Activated CD8-positive, alpha-beta T cell treated with anti-CD3 and anti-CD28 coated beads, Interleukin-2, amount 10 ng/mL, durations not matched to agents 7 days and 5 days (primary cell): ENCODE data around the gene ADGRD1. TPM values are rescaled to one million over a fixed set of nuclear protein-coding genes. Genes with fewer than 3 reads are reported as not detected.

ENCODE experiments used
- ATAC-seq: fragments of 150-1000 bp; cut with Tn5 transposase; one replicate; pipeline ENCODE4 v1.10.0; 2021; ENCODE audit warnings: moderate library complexity
- CTCF ChIA-PET: fragments of 350-600 bp; sonication (Branson Sonifier 250); formaldehyde crosslinking; loops from one replicate; lab custom pipeline; 2021; ENCODE audit warnings: antibody characterized with exemption; lab: Charles Lee
- POLR2A ChIA-PET: fragments of 350-600 bp; sonication (Branson Sonifier 250); formaldehyde crosslinking; loops from one replicate; lab custom pipeline; 2021; ENCODE audit warnings: antibody characterized with exemption; lab: Charles Lee
- DNase-seq: peaks from one replicate; pipeline ENCODE4 v3.0.0-alpha.2; 2020
- H3K27ac Mint-ChIP-seq: one replicate; pipeline ENCODE4 v1.8.0; 2021; ENCODE audit warnings: mild to moderate bottlenecking, mixed read lengths
- H3K27me3 Mint-ChIP-seq: one replicate; pipeline ENCODE4 v1.8.0; 2021; ENCODE audit warnings: low read depth, mixed read lengths
- H3K36me3 Mint-ChIP-seq: one replicate; pipeline ENCODE4 v1.8.0; 2021; ENCODE audit warnings: low read depth, mixed read lengths
- H3K4me1 Mint-ChIP-seq: one replicate; pipeline ENCODE4 v1.8.0; 2021; ENCODE audit warnings: low read depth, mixed read lengths
- H3K4me3 Mint-ChIP-seq: one replicate; pipeline ENCODE4 v1.8.0; 2021; ENCODE audit warnings: mild to moderate bottlenecking, mixed read lengths
- H3K9me3 Mint-ChIP-seq: one replicate; pipeline ENCODE4 v1.8.0; 2022; ENCODE audit warnings: mixed read lengths; ENCODE audit not compliant: insufficient read depth
- total RNA-seq, 2 experiments: library from RNA; stranded (reverse); gene quantifications; one replicate each; pipeline ENCODE4 v1.2.3, GENCODE V29; 2021

The ADGRD1 gene
- total RNA-seq, 2 experiments from 2014 or later = not detected

GRCh38 chr12:130981911-130982310 is 28.2 kb downstream of the ADGRD1 start:
- no peak overlapping the region for H3K27ac Mint-ChIP-seq
- ATAC-seq (no peak), DNase-seq (no peak)
- no peaks in the 10 kb centered on the region for H3K36me3 Mint-ChIP-seq
- no peaks in the 10 kb centered on the region for H3K9me3 Mint-ChIP-seq
- no peak overlapping the region for H3K4me3 Mint-ChIP-seq
- ChIA-PET POLR2A (no interaction called here), CTCF (no interaction called here)
- peaks cover 15% of the 10 kb centered on the region for H3K27me3 Mint-ChIP-seq
- H3K4me1 Mint-ChIP-seq = no peaks in the 10 kb centered on the region

GRCh38 chr12:130982565-130983225 is 29.0 kb downstream of the ADGRD1 start:
- Mint-ChIP-seq H3K4me1 (no peaks in the 10 kb centered on the region), H3K27me3 (peaks cover 15% of the 10 kb centered on the region), H3K9me3 (no peaks in the 10 kb centered on the region), H3K4me3 (no peak overlapping the region), H3K36me3 (no peaks in the 10 kb centered on the region), H3K27ac (no peak overlapping the region)
- ChIA-PET CTCF (no interaction called here), POLR2A (no interaction called here)
- DNase-seq = no peak
- no peak for ATAC-seq

GRCh38 chr12:130983328-130984017 is 29.8 kb downstream of the ADGRD1 start:
- no peak for DNase-seq
- Mint-ChIP-seq H3K27me3 (peaks cover 15% of the 10 kb centered on the region), H3K4me1 (no peaks in the 10 kb centered on the region), H3K9me3 (no peaks in the 10 kb centered on the region), H3K36me3 (no peaks in the 10 kb centered on the region), H3K27ac (no peak overlapping the region), H3K4me3 (no peak overlapping the region)
- ChIA-PET CTCF (no interaction called here), POLR2A (no interaction called here)
- ATAC-seq = no peak

DNA sequence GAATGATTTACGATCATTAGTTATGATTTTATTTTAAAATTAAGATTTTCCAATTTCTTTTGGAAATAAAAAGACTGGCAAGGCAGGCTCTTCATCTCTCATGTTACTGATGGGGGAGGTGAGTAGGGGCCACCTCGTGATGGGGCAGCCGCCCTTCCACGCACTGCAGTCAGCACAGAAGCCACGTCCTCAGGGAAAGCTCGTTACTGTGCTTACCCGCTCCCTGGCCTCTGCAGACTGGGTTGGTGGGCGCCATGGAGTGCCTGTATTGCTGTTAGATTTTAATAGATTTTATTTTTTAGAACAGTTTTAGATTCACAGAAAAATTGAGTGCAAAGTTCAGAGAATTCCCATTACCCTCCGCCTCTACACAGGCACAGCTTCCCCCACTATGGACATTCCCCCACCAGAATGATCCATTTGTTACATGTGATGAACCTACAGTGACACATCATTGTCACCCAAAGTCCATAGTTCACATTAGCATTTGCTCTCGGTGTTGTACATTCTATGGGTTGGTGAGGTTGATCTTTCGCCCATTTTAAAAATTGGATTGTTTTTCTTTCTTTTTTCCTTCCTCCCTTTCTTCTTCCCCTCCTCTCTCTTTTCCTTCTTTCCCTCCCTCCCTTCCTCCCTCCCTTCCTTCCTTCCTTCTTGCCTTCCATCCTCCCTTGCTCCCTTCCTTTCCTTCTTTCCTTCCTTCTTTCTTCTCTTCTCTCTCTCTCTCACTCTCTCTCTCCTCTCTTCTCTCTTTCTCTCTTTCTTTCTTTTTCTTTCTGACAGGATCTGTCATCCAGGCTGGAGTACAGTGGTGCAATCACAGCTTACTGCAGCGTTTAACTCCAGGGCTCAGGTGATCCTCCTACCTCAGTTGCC is 30.7 kb downstream of the ADGRD1 start:
- peaks cover 15% of the 10 kb centered on the region for H3K27me3 Mint-ChIP-seq
- CTCF ChIA-PET = no interaction called here
- H3K36me3 Mint-ChIP-seq = no peaks in the 10 kb centered on the region
- H3K4me3 Mint-ChIP-seq = no peak overlapping the region
- H3K27ac Mint-ChIP-seq = no peak overlapping the region
- H3K4me1 Mint-ChIP-seq = no peaks in the 10 kb centered on the region
- H3K9me3 Mint-ChIP-seq = no peaks in the 10 kb centered on the region
- POLR2A ChIA-PET = no interaction called here
- no peak for DNase-seq
- ATAC-seq = no peak

GRCh38 chr12:130987151-130987931 is 33.6 kb downstream of the ADGRD1 start:
- H3K4me3 Mint-ChIP-seq = no peak overlapping the region
- ATAC-seq (no peak), DNase-seq (no peak)
- peaks cover 14% of the 10 kb centered on the region for H3K27me3 Mint-ChIP-seq
- no peaks in the 10 kb centered on the region for H3K4me1 Mint-ChIP-seq
- CTCF ChIA-PET = no interaction called here
- POLR2A ChIA-PET = no interaction called here
- H3K36me3 Mint-ChIP-seq = no peaks in the 10 kb centered on the region
- H3K27ac Mint-ChIP-seq = no peak overlapping the region
- H3K9me3 Mint-ChIP-seq = no peaks in the 10 kb centered on the region

DNA sequence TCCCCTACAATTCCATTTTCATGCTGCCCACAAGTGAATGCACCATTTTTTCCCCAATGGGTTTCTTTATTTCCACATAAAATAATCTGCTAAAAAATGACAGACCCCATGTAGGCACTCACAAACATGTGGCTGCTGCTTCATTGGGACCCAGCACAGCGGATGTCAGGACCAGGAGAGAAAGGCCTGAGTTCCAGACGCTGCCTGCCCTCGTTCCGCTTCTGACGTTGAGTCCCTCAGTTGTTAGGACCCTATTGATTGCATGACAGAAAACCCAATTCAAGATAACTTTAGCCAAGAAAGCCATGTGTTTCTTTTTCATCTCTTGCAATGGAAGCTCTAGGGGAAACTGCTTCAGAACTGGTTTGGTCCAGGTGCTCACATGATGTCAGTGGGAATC is 34.6 kb downstream of the ADGRD1 start:
- peaks cover 14% of the 10 kb centered on the region for H3K27me3 Mint-ChIP-seq
- H3K27ac Mint-ChIP-seq = no peak overlapping the region
- H3K36me3 Mint-ChIP-seq = no peaks in the 10 kb centered on the region
- no peaks in the 10 kb centered on the region for H3K4me1 Mint-ChIP-seq
- no peak overlapping the region for H3K4me3 Mint-ChIP-seq
- ChIA-PET POLR2A (no interaction called here), CTCF (no interaction called here)
- no peak for ATAC-seq
- no peak for DNase-seq
- H3K9me3 Mint-ChIP-seq = no peaks in the 10 kb centered on the region

- ATAC-seq = no peak
- ChIA-PET POLR2A (no interaction called here), CTCF (no interaction called here)
- Mint-ChIP-seq H3K27me3 (peaks cover 14% of the 10 kb centered on the region), H3K4me3 (no peak overlapping the region), H3K27ac (no peak overlapping the region), H3K36me3 (no peaks in the 10 kb centered on the region), H3K4me1 (no peaks in the 10 kb centered on the region), H3K9me3 (no peaks in the 10 kb centered on the region)
- DNase-seq = no peak
These were observed 35.0 kb downstream of the ADGRD1 start for GRCh38 chr12:130988751-130989150.

DNA sequence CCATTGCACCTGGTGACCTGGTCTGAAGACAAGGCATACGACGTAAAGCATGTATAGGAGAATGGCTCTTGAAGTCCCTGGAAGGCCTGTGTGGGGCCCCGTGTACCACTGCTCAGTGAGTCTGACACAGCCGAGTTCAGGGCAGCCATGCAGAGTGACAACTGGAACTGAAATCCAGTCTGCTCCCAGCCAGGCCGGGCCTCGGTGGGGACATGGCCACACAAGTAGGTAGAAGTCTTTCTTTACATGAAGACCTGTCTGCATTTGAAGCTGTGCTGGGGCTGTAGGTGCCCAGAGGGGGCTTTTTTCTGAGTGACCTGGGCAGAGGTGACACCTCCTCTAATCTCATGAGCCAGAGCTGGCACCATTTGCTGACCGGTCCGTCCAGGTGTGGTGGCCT is 35.7 kb downstream of the ADGRD1 start:
- peaks cover 13% of the 10 kb centered on the region for H3K27me3 Mint-ChIP-seq
- DNase-seq (no peak), ATAC-seq (no peak)
- no peak overlapping the region for H3K27ac Mint-ChIP-seq
- ChIA-PET CTCF (no interaction called here), POLR2A (no interaction called here)
- no peak overlapping the region for H3K4me3 Mint-ChIP-seq
- no peaks in the 10 kb centered on the region for H3K36me3 Mint-ChIP-seq
- H3K4me1 Mint-ChIP-seq = no peaks in the 10 kb centered on the region
- H3K9me3 Mint-ChIP-seq = no peaks in the 10 kb centered on the region

- ATAC-seq = no peak
- DNase-seq = no peak
- H3K9me3 Mint-ChIP-seq = no peaks in the 10 kb centered on the region
- ChIA-PET POLR2A (no interaction called here), CTCF (no interaction called here)
- H3K27me3 Mint-ChIP-seq = peaks cover 10% of the 10 kb centered on the region
- H3K36me3 Mint-ChIP-seq = no peaks in the 10 kb centered on the region
- H3K4me3 Mint-ChIP-seq = no peak overlapping the region
- H3K27ac Mint-ChIP-seq = no peak overlapping the region
- H3K4me1 Mint-ChIP-seq = no peaks in the 10 kb centered on the region
These were observed 36.3 kb downstream of the ADGRD1 start for GRCh38 chr12:130990034-130990433.

GRCh38 chr12:130992448-130992847 is 38.7 kb downstream of the ADGRD1 start:
- ChIA-PET CTCF (no interaction called here), POLR2A (no interaction called here)
- H3K4me1 Mint-ChIP-seq = no peaks in the 10 kb centered on the region
- H3K9me3 Mint-ChIP-seq = no peaks in the 10 kb centered on the region
- ATAC-seq (no peak), DNase-seq (no peak)
- H3K36me3 Mint-ChIP-seq = no peaks in the 10 kb centered on the region
- no peak overlapping the region for H3K27ac Mint-ChIP-seq
- H3K27me3 Mint-ChIP-seq = peaks cover 5% of the 10 kb centered on the region
- H3K4me3 Mint-ChIP-seq = no peak overlapping the region

DNA sequence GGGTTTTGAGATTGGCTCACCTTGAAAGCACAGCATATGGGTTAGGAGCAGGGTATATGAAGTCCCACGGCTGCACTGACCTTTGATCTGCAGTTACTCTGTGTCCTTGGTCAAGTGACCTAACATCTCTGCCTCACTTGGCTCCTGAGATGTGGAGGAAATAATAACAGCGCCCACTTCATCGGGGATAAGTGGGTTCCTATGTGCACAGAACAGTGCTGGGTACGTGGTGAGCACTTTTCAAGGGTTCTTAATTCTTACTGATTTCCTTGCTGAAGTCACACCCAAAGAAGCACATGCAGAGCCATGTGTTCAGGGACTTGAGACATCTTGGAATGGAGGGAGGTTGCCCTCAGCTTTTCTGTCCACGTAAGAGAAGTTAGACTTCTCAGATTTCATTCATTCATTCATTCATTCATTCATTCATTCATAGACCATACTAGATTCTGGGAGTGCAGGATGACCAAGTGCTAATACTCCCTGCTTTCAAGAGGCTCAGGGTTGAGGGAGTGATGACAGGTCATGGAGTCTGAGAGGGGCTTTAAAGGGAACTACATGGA is 39.4 kb downstream of the ADGRD1 start:
- DNase-seq (no peak), ATAC-seq (no peak)
- no peak overlapping the region for H3K27ac Mint-ChIP-seq
- peaks cover 5% of the 10 kb centered on the region for H3K27me3 Mint-ChIP-seq
- no peak overlapping the region for H3K4me3 Mint-ChIP-seq
- no peaks in the 10 kb centered on the region for H3K9me3 Mint-ChIP-seq
- H3K36me3 Mint-ChIP-seq = no peaks in the 10 kb centered on the region
- no peaks in the 10 kb centered on the region for H3K4me1 Mint-ChIP-seq
- ChIA-PET POLR2A (no interaction called here), CTCF (no interaction called here)
